ENCODE results near the gene BCL11B.

GRCh38 chr14:99225436-99226203, 46.4 kb downstream of the BCL11B start:
- TF ChIP-seq CTCF (IDR thresholded peaks at IDR 0.05) (no peak), POLR2A (IDR thresholded peaks at IDR 0.05) (no peak)
